Right renal cortex interstitium (tissue), 3 donors: ENCODE measurements around the gene ITM2B. TPM values are rescaled to one million over a fixed set of nuclear protein-coding genes. Genes with fewer than 3 reads are reported as not detected.
A peak's percentile ranks its signal among the peaks of the same experiment; 100 is the strongest.

ENCODE experiments used
- DNase-seq, 3 donors: peaks; one replicate each; pipeline ENCODE4 v3.0.0-alpha.2; 2013; ENCODE audit warnings: low read depth in 3 of 3, low spot score in 2 of 3
- polyA plus RNA-seq, 3 donors: library from polyadenylated mRNA; unstranded; fragments of 120-200 nt; gene quantifications; one replicate each; pipeline ENCODE4 v1.2.1, GENCODE V29; 2013; ENCODE audit not compliant: insufficient read length in 3 of 3

The ITM2B gene
- polyA plus RNA-seq, 3 donors: 1,693 to 1,780 (median 1,762) TPM

- no peak for DNase-seq
Observed at GRCh38 chr13:48302871-48303358, 69.9 kb downstream of the ITM2B start.

GRCh38 chr13:48303359-48304142, 70.5 kb downstream of the ITM2B start, which contains the start of gene RB1:
Gene RB1, plus strand, starts transcription at chr13:48303751. Its CDS starts 162 bp downstream, at chr13:48303913.
- DNase-seq: peak; percentile 61 to 81 (median 80)

DNA sequence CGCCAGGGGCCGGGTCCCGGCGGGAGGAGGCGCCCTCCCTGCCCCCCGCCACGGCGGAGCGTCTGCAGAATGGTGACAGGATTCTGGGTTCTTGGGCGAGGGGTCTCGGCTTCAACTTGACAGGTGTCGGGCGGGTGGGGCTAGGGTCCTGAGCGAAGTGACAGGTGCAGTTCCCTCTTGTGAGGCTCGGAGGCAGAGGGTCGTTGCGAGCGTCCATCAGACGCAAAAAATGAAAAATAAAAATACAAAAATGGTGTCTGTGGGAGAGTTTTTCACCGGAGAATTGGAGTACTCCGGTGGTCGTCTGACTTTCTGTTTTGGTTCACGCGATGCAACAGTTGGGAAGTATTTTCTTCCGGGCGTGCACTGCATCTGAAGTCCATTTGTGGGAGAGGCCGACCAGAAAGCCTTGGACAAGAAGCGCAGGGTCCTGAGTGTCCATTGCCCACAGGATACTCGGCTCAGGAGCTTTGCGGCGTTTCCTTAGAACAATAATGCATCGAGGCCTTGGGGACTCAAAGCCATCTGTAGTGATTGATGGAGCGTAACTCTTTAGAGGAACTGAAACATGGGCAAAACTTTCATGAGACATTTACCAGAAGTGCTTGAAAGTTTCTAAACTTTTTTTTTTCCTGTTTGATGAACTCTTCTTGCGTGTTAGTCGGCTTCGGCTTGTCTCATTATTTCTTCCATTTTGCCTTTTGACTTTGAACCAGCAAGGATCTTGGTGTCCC, 71.3 kb downstream of the ITM2B start:
- peak in 1 of 3 donors; percentile 61 for DNase-seq

GRCh38 chr13:48311223-48311622, 78.2 kb downstream of the ITM2B start:
- no peak for DNase-seq

DNA sequence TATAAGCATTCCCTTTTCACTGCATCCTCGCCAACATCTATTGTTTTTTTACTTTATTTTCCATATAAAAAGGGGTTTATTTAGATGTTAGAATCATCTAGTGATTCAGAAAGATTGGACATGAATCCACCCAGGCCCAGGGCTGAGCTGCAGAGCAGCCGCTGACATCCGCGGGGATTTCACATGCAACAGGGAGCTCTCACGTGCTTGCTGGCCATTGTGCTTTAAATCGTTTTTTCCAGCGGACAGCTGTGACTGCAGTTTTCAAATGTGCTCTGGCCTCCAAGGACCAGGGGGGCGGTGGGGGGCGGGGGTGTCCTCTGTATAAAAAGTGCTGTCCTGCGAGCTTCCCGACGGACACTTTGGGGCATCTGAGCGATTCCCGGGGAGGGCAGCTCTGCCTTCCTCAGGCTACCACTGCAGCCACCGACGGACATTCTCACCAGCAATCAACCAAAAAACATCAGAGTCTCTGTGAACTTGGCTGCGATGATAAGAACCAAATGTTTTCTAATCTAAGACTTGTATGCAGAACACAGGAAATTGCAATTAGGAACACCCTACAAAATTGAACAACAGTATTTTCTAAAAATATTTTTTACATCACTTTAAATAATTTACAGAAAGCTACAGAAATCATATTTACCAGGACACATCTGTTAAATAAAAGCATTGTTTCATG, 83.1 kb downstream of the ITM2B start:
- no peak for DNase-seq

- no peak for DNase-seq
Observed at GRCh38 chr13:48316826-48317510, 84.0 kb downstream of the ITM2B start.

- DNase-seq: no peak
Observed at GRCh38 chr13:48317511-48318376, 84.7 kb downstream of the ITM2B start.

- DNase-seq: no peak
Observed at GRCh38 chr13:48318377-48318811, 85.4 kb downstream of the ITM2B start.

GRCh38 chr13:48318821-48319511, 86.0 kb downstream of the ITM2B start:
- no peak for DNase-seq

Other genes with a start within 250 kb of the ITM2B start
- gene SUCLA2, start 231.9 kb upstream of the ITM2B start, polyA plus RNA-seq: 100 to 1,000 TPM; 103 to 127 (median 116) TPM
- 10 to 100 TPM; 27.1 to 32.2 (median 27.7) TPM for gene NUDT15, start 195.5 kb upstream of the ITM2B start, polyA plus RNA-seq
- 100 to 1,000 TPM in 2 of 3 donors, 10 to 100 TPM in 1; 99.3 to 110 (median 107) TPM for gene MED4, start 138.1 kb upstream of the ITM2B start, polyA plus RNA-seq
- gene RB1, start 70.5 kb downstream of the ITM2B start, polyA plus RNA-seq: 10 to 100 TPM; 47.7 to 51.6 (median 48.3) TPM
- gene LPAR6, start 179.9 kb downstream of the ITM2B start, polyA plus RNA-seq: 10 to 100 TPM; 47.9 to 56.0 (median 54.6) TPM